Activated CD4-positive, alpha-beta T cell treated with anti-CD3 and anti-CD28 coated beads, Interleukin-2, Interleukin-4, amounts not matched to agents 100 ng/mL and 50 ng/mL, durations not matched to agents 16 hours and 8 hours (primary cell): Measurements from ENCODE around the gene COL8A2.

Experiments used
- DNase-seq: peaks from one replicate; pipeline ENCODE4 v3.0.0-alpha.2; 2020; ENCODE audit warnings: low spot score

Gene COL8A2

GRCh38 chr1:36109041-36109679, 15.9 kb downstream of the COL8A2 start:
- DNase-seq, result peak; percentile 21

DNA sequence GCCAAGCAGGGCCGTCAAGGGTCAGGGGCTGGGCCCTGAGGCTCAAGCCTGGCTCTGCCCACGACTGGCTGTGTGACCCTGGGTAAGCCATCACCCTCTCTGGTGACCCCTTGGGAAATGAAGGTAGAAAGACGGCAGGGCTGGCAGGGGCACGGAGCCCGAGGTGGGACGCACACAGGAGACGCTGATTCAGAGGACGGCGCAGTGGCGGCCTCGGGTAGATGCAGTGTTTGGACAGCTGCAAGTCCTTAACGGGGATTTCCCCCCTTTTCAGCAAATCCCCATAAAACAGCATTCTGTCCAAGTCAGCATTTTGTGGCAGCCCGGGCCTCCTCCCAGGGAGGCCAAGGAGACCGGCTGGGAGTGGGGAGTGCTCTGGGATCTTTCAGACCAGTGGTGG, 16.7 kb downstream of the COL8A2 start:
- no peak for DNase-seq

DNA sequence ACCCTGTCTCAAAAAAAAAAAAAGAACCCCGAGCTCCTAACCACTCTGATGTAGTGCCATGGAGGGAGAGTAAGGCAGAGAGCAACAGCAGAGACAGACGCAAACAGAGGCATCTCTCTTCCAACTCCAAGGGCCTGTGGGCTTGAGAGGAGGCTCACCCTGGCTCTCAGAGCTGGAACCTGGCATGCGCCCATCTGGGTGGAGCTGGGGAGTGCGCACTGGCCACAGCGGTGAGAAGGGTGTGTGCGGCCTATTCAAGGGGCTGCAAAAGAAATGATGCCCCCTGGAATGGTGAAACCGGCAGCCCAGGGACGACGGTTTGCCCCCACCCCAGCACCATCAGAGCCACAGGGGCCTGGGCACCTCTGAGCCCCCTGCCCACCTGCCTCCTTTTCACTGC, 17.6 kb downstream of the COL8A2 start:
- no peak for DNase-seq

DNA sequence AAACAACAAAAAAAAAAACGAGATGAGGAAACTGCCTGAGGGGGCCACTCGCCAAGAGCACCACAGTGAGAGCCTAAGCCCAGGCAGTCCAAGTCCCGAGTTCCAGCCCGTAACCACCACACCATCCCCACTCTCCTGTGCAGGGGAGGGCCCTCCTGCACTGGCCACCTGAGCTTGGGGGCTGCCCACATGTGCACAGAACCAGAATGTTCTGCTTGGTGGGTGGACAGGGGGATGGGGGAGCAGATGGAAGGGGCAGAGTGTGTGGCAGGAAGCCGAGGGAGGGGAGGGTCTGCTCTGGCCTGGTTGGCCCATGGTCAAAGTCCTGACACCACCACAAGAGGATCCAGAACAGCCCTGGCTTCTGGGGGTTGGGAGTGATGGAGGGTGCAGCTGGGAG, 18.8 kb downstream of the COL8A2 start:
- no peak for DNase-seq

- DNase-seq, result no peak
These were observed 23.5 kb downstream of the COL8A2 start for GRCh38 chr1:36101546-36101945.

- no peak for DNase-seq
These were observed 24.6 kb downstream of the COL8A2 start for GRCh38 chr1:36100376-36100775.

- peak; percentile 76 for DNase-seq
These were observed 25.2 kb downstream of the COL8A2 start for GRCh38 chr1:36099681-36100341.

GRCh38 chr1:36098650-36099365, 26.2 kb downstream of the COL8A2 start:
- DNase-seq, result no peak

GRCh38 chr1:36097693-36098585, 27.1 kb downstream of the COL8A2 start:
- DNase-seq, result no peak

DNA sequence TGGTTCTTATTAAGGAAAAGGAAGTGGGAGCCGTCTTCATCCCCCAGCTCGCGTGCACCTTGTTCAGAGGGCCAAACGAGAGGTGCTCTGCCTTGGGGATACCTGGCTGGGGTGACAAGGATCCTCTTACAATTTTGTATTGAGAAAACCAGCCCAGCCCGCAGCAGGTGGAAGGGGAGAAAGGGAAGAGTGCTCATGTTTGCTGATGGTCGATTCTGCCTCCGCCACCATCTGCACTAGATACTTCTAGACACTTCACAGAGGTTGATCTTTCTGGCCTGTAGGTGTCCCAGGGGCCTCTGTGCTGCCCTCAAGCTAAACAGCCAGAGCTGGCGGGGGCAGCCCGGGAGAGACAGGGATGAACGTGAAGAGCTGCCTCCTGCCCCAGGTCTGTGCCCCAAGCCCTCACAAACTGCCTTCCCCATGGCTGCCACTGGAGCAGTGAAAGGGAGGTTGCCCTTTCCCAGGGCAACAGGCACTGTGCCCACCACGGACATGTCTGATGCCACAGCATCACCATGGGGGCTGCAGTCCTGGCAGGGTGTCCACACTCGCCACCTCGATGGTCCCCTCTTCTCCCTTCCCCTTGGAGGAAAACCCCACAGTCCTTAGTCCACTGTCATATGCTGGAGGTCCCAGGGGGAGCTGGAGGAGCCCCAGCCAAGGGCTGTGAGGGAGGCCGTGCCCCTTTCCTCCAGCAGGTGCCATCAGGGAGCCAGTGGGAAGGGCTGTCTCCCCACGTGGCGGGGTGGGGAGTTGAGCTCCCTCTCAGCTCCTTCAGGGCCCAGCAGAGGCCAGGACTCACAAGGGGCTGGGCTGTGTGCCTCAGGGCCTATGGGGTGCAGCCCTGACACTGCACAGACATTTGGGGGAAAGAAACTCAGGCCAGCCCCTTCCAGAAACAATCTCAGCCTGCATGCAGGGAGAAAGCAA, 28.3 kb downstream of the COL8A2 start:
- DNase-seq, result no peak

DNA sequence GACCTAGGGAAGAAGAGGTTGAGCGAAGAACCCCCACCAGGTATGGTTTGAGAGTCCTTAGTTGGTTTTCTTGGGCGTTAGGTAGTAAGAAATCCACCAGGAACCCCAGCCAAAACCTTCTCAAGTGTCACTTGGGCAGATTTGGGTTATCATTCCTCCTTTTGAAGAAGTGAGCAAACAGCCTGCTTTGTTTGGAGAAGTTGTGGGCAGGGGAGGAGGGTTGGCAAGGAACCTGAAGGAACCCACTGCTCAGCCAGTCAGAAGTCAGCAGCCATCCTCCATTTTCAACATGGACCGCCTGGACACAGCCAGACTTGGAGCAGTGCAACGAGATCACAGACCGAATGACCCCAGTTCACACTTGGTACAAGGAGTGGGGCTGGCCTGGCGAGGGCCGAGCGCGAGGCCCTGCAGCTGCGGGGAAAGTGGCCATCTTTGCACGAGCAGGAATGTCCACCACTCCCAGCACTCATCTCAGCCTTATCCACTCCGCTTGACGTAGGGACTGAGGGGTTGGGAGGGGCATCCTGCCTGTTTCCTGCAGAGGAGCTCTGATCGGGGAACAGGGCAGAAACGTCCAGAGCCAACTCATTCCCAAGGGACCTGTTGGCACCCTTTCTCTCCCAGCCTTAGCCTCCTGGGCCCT, 29.1 kb downstream of the COL8A2 start:
- no peak for DNase-seq

GRCh38 chr1:36094621-36095061, 30.4 kb downstream of the COL8A2 start:
- no peak for DNase-seq

DNA sequence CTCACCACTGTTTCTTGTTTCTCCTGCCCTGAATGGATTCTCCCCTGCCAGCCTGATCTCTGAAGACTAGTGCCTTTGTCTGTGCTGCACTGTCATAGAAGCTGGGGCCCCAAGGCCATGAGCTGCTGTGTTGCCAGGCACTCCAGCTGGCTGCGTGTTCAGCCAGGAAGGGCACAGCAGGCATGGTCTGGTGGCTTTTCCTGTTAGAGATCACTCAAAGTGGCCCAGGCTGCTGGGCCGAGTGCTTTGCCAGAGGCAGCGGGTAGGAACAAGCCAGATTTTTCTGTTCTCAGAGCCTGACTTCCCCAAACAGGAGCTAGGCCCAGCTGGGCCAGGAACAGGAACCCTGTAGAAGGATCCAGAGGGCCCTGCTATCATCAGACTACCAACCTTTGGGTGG, 31.1 kb downstream of the COL8A2 start:
- no peak for DNase-seq

GRCh38 chr1:36093226-36093625, 31.8 kb downstream of the COL8A2 start:
- DNase-seq, result no peak

DNA sequence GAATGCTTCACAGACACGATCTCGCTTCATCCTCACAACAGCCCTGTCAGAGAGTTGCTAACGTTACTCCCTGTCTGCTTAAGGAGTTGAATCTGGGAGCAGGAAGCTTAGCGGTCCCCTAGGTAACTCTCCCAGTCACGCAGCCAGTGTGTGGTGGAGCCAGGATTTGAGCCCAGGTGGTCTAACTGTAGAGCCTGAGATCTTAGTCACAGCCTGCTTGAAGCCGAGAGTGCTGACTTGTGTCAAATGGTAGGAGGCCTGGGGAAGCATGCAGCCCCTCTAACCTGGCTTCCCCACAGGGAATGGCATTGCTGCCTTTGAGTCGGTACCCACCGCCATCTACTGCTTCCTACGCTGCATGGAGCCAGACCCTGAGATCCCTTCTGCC, 32.2 kb downstream of the COL8A2 start:
- DNase-seq, result no peak

DNA sequence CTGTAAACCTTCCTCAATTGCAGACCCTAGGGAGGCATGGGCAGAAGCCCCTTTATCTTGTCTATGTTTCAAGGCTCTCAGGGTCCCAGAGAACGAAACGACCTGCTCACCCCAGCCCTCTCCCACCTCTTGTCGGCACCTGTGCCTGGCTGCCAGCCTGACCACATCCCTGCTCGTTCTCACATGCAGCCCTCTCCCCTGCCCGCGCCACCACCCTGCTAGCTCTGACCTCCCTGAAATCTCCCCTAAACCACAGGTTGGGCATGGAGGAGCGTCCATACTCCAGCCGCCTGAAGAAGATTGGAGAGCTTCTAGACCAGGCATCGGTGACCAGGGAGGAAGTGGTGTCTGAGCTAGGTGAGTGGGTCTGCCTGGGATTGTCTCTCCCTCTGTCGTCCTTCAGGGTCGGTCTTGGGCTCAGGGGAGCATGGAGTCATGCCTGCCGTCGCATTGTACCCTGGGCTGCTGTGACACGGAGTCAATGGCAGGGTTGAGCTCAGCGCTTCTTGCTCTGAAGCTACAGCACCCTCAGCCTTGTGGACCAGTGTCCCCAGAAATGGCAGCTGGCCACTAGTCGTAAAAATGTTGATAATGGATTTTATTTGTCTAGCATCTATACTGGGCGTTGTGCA, 32.7 kb downstream of the COL8A2 start:
- DNase-seq, result no peak

GRCh38 chr1:36091698-36092097, 33.3 kb downstream of the COL8A2 start:
- no peak for DNase-seq

DNA sequence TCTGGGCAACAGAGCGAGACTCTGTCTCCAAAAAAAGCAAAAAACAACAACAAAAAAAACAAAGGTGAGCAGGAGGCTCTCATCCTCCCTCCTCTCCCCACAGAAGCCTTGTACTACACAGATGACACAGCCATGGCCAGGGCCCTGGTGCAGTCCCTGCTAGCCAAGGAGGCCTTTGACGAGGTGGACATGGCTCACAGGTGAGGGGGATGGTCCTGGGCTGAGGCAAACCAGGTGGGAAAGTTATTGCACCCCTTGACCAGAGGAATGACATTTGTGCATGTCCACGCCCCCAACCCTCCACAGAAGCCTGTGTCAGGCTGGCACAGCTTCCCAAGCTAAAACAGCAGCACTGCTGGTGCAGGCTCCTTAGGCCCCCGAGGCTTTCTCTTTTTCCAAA, 33.9 kb downstream of the COL8A2 start:
- DNase-seq, result no peak

DNA sequence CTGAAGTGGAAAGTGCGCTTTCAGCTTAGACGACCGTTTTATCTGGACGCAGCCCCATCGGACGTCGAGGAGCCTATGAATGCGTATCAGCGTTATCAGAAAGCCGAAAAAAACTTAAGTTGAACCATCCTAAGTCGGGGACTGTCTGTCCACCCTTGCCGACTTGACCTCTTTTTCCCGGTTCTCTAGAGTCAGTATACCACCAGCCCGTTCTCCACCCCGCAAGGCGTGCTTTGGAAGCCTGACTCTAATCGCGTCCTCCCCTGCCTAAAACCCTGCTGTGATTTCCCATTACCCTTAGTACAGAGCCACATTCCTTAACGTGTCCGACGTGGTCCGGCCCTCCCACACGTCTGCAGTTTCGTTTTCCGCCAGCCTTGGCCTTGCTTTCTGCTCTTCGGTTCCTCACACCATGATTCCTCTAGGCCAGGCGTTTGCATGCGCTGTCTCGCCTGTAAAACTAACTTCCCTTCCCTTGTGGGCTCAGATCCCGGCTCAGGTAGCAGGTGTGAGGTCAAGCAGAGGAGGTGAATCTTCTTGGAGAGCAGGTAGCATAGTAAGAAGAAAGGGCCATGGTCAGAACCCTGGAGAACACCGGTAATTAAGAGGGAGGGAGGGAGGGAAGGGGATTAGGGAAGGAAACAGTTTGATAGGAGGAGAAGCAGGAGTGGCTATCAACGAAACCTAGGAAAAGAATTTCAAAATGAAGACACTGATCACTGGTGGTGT, 35.5 kb downstream of the COL8A2 start:
- peak; percentile 15 for DNase-seq
